HG03066 (cell line): ENCODE data around the gene MATR3.
"Not testable (repeated sequence)": the region's sequence is repeated elsewhere in the genome, so short reads cannot be mapped to it uniquely, and the experiment has no call there.

Experiments
- ATAC-seq: cut with Tn5 transposase; IDR thresholded peaks from one replicate; pipeline ENCODE4 v1.9.1; 2021; ENCODE audit warnings: low read depth; ENCODE audit not compliant: unreplicated experiment

Gene MATR3

DNA sequence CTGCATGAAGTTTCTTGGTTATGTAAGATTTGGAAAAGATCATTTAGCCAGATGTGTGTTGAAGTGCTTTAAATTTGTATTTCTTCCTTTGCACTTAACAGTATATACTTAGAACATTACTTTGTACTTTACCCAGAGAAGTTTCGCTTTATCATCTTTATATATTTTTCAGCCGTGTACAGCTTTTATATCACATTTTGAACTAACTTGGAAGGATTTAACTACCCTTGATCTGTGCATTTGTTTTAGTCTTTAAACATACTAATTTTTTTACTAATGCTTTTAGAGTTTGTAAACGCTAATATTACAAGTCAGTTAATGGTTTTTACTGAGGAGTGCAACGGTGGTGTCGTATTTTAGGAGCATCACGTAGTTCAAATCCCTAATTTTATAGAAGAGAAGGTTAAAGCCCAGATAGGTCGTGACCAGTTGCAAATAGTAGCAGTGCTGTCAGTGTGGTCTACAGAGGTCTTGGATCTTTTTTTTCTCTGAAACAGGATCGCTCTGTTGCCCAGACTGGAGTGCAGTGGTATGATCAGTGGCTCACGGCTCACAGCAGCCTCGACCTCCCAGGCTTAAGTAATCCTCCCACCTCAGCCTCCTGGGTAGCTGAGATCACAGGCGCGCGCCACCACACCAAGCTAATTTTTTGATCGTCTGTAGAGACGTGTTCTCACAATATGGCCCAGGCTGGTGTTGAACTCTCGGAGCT, 2.0 kb downstream of the MATR3 start:
- ATAC-seq, result no peak

DNA sequence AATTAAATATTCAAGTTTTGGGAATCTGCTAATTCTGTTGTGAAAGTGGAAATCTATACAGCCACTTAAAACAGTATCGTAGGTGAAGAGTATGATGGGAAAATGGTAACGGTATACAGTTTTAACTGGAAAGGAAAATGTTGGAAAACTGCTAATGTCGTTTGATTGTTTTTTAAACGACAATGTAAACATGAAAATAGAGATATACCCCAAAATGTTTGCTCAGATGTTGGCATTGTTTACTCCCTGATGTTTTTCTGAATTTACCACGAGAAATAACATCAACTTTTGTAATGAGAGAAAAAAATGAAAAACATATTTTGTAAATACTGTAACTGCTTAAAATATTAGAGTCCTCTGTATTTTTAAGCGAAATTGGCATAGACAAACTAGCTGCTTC, 2.7 kb downstream of the MATR3 start:
- no peak for ATAC-seq

DNA sequence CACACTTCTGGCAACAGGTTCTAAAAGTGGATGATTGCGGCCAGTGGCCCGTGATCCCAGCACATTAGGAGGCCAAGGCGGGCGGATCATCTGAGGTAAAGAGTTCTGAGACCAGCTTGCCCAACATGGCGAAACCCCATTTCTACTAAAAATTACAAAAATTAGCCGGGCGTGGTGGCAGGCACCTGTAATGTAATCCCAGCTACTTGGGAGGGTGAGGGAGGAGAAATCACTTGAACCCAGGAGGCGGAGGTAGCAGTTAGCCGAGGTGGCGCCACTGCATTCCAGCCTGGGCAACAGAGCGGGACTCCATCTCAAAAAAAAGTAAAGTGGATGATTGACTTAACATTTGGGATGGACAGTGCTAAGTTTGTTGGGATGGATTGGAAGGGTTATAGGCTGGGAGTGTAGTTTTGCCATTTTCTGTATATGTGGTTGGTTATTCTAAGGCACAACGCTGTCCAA, 3.4 kb downstream of the MATR3 start:
- no peak for ATAC-seq

GRCh38 chr5:139297439-139298133, 4.0 kb downstream of the MATR3 start:
- ATAC-seq, result no peak

- no peak for ATAC-seq
Measured at GRCh38 chr5:139298242-139298641, 4.7 kb downstream of the MATR3 start.

- no peak for ATAC-seq
Measured at GRCh38 chr5:139299486-139299885, 5.9 kb downstream of the MATR3 start.

DNA sequence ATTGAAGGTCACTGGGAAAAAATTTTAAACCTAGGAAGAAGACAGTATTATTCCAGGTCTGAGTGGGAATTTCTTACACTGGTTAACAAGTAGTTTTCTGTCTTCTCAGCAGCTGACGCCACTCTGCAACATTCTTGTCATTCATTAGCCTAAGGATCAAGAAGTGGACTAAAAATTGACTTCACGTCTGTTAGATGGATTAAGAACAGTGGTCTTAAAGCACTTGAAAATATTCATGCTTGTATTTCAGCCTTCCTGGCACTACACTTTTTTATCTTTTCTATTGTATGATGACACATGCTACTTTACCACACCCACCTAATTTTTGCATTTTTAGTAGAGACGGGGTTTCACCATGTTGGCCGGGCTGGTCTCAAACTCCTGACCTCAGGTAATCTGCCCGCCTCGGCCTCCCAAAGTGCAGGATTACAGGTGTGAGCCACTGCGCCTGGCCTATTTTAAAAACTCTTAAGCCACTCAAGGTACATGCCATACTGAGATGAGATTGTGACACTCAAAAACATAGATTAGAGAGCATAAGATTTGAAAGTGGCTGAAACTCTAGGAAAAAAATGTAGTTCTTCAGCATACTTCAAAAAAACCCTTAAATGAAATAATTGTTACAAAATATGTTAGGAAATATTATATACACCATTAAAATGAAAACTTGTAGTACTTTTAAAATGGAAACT, 8.4 kb downstream of the MATR3 start:
- no peak for ATAC-seq

DNA sequence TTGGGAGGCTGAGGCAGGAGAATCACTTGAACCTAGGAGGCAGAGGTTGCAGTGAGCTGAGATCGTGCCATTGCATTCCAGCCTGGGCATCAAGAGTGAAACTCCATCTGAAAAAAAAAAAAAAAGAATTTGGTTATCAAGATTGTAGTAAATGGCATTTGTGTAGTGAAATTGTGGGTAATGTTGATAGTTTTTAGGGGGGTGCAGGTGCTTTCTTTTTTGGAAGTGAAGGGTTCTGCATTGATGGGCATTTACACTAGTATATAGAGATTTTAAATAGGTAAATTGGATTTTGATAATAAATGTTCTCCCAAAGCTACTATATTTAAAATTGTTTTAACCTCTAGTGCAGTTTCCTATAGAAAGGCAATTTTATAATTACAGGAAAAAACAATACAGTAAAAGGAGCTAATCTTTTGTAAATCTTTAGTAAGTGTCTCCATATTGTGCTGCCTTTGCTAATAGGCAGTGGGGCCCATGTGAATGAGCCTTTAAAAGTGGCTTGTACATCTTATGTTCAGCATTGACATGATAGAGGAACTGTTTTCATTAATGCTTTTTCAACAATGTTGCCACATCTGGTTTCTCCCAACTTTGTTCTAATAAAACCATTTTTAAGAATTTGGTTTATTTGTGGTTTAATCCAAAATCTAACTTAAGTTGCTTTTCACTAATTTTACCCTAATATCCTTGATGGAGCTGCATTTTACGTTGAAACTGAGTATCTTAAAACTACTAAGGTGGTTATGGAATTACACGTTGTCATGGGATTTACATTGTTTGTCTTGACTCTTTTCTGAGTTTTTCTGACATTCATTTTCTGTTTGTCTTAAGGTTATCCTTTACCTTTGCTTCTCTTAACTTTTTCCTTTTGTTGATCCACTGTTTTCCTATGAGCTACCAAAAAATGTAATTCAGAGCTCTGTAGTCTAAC, 11.1 kb downstream of the MATR3 start:
- no peak for ATAC-seq

GRCh38 chr5:139306197-139306596, 12.7 kb downstream of the MATR3 start:
- ATAC-seq, result no peak

DNA sequence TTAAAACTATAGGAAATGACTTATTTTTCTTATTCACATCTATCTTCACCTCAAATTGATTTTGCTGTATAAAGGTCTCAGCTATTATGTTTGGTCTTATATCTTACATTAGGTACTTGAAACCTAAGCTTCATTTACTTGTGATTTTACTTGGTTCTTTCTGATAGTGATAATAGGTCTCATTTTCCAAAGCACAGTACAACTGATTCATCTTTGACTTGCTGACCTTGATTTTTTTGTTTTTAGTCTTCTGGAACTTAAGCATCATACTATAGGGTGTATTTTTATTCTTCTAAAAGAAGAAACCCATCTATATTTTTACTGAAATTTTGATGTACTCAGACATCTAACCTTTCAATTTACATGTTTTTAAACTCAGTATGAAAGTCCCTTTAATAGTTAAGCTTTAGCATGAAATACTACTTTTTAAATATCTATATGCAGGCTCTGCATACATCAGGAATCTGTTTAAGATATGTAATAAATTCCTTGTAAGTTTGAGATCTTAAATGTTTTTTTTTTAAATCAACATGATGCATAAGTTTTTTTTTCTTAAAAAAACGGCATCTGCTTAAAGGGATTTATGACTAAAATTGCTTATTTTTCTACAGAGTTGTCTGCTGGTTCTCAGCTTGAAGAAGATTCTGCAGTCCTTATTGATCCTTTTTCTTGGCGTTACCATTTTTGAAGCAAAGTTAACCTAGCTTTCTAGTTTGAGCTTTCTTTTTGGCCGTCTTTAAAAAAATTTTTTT, 13.3 kb downstream of the MATR3 start:
- ATAC-seq, result no peak

- no peak for ATAC-seq
Measured at GRCh38 chr5:139308797-139309196, 15.3 kb downstream of the MATR3 start.

- not testable (repeated sequence) for ATAC-seq
Measured at GRCh38 chr5:139310715-139311186, 17.2 kb downstream of the MATR3 start.

GRCh38 chr5:139312075-139312474, 18.5 kb downstream of the MATR3 start:
- no peak for ATAC-seq

DNA sequence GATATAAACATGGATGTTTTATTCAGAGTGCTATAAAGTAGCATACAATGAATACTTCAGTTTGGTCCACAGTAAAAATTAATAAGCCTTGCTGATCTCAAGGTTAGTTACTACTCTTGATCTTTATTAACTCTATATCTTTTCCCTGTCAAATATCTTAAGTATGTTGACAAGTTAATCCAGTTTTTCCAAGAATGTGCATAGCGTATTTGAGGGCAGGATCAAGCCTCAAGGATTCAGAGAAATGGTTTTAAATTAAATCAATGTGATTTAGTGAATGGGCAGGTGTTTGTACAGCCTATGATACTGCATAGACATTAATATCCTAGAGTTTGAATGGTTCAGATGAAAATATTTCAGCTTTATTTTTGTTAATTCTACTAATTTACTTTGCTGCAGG, 20.7 kb downstream of the MATR3 start:
- no peak for ATAC-seq

DNA sequence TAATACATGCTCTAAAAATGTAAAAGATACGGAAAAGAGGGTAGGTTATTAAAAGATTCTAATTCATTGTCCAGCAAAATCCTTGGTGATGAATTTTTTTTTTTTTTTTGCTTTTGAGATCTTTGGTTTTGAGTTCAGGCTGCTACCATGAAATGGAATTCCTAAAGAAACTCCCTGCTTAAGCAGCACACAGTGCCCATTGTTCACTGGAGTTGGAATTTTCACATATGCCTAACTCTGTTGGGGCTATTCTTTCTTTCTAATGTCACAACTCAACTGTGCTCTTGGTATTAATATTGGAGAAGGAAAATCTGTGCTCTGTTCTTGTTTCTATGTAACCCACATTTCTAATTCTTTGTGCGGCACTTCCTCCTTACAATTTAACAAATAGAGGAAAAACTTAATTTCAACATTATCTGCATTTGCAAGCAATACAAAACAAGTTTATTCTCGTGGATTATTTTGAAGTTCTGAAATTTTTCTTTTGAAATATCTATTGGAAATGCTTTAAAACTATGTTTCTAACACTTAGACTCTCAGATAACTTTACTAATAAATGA, 21.6 kb downstream of the MATR3 start:
- no peak for ATAC-seq

DNA sequence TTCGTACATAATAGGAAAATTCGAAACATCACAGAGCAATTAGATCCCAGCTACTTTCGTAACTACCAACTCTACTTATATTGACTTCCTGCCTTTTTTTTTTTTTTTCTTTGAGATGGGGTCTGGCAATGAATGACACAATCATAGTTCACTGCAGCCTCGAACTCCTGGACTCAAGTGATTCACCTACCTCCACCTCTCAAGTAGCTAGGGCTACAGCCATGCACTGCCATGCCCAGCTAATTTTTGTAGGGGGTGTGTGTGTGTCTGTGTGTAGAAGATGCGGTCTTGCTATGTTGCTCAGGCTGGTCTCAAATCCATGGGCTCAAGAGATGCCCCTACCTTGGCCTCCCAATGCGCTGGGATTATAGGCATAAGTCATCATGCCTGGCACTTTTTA, 42.3 kb downstream of the MATR3 start:
- no peak for ATAC-seq

DNA sequence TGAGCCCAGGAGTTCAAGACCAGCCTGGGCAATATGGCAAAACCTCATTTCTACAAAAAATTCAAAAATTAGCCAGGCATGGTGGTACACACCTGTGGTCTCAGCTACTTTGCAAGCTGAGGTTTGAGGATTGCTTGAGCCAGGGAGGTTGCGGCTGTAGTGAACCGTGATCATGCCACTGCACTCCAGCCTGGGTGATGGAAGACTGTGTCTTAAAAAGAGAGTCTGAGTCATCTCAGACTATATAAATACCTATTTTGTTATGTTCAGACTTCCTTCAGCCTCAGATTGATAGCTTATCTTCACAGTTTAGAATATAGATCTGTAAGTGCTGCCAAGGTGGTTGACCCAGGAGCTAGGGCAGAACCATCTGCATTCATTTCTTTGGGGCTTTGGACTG, 46.5 kb downstream of the MATR3 start:
- no peak for ATAC-seq

GRCh38 chr5:139341187-139341688, 47.7 kb downstream of the MATR3 start:
- ATAC-seq, result no peak
